Measurements from ENCODE around the gene TDRD3.
"Not testable (repeated sequence)": the region's sequence is repeated elsewhere in the genome, so short reads cannot be mapped to it uniquely, and the experiment has no call there.

The TDRD3 gene

GRCh38 chr13:60398379-60398891 lies 1.4 kb downstream of the TDRD3 start:
- no peak for DNase-seq (ENCODE audit: low read depth, low spot score)

GRCh38 chr13:60398907-60399589 lies 2.0 kb downstream of the TDRD3 start:
- no peak for DNase-seq (ENCODE audit: low read depth, low spot score)

GRCh38 chr13:60402022-60402421 lies 5.0 kb downstream of the TDRD3 start:
- DNase-seq (ENCODE audit: low read depth, low spot score): no peak

- DNase-seq (ENCODE audit: low read depth, low spot score): no peak
Measured at GRCh38 chr13:60407095-60407494, 10.1 kb downstream of the TDRD3 start.

GRCh38 chr13:60407852-60408251 lies 10.8 kb downstream of the TDRD3 start:
- DNase-seq (ENCODE audit: low read depth, low spot score): not testable (repeated sequence)

- DNase-seq (ENCODE audit: low read depth, low spot score): not testable (repeated sequence)
Measured at GRCh38 chr13:60409574-60410292, 12.7 kb downstream of the TDRD3 start.

GRCh38 chr13:60410299-60410698 lies 13.3 kb downstream of the TDRD3 start:
- DNase-seq (ENCODE audit: low read depth, low spot score): no peak

GRCh38 chr13:60411464-60411863 lies 14.4 kb downstream of the TDRD3 start:
- no peak for DNase-seq (ENCODE audit: low read depth, low spot score)

- no peak for DNase-seq (ENCODE audit: low read depth, low spot score)
Measured at GRCh38 chr13:60411983-60412382, 15.0 kb downstream of the TDRD3 start.

GRCh38 chr13:60412909-60413616 lies 16.0 kb downstream of the TDRD3 start:
- no peak for DNase-seq (ENCODE audit: low read depth, low spot score)

GRCh38 chr13:60414177-60414576 lies 17.2 kb downstream of the TDRD3 start:
- no peak for DNase-seq (ENCODE audit: low read depth, low spot score)

- DNase-seq (ENCODE audit: low read depth, low spot score): no peak
Measured at GRCh38 chr13:60417734-60418133, 20.7 kb downstream of the TDRD3 start.

GRCh38 chr13:60418954-60419353 lies 21.9 kb downstream of the TDRD3 start:
- no peak for DNase-seq (ENCODE audit: low read depth, low spot score)

GRCh38 chr13:60425332-60425731 lies 28.3 kb downstream of the TDRD3 start:
- DNase-seq (ENCODE audit: low read depth, low spot score): no peak

- DNase-seq (ENCODE audit: low read depth, low spot score): no peak
Measured at GRCh38 chr13:60426075-60426474, 29.1 kb downstream of the TDRD3 start.

GRCh38 chr13:60427285-60427684 lies 30.3 kb downstream of the TDRD3 start:
- DNase-seq (ENCODE audit: low read depth, low spot score): no peak

GRCh38 chr13:60431108-60431700 lies 34.2 kb downstream of the TDRD3 start:
- DNase-seq (ENCODE audit: low read depth, low spot score): no peak

GRCh38 chr13:60433505-60433904 lies 36.5 kb downstream of the TDRD3 start:
- no peak for DNase-seq (ENCODE audit: low read depth, low spot score)

GRCh38 chr13:60435762-60436374 lies 38.8 kb downstream of the TDRD3 start:
- DNase-seq (ENCODE audit: low read depth, low spot score): no peak

- no peak for DNase-seq (ENCODE audit: low read depth, low spot score)
Measured at GRCh38 chr13:60439201-60439600, 42.2 kb downstream of the TDRD3 start.

- DNase-seq (ENCODE audit: low read depth, low spot score): no peak
Measured at GRCh38 chr13:60441761-60442160, 44.7 kb downstream of the TDRD3 start.
